PC-9 (cell line): ENCODE data around the gene EPHA7. TPM values are rescaled to one million over a fixed set of nuclear protein-coding genes. Genes with fewer than 3 reads are reported as not detected.

Source experiments
- BruUV-seq: library from RNA; stranded (reverse); fragments of 400-500 nt; replicated peaks from 2 replicates; lab custom pipeline; 2021; lab: Mats Ljungman, UMichigan
- CTCF ChIA-PET: fragments of 300-600 bp; sonication (Branson Sonifier 250); formaldehyde crosslinking; loops from one replicate; lab custom pipeline; 2022; ENCODE audit warnings: antibody characterized with exemption; lab: Charles Lee
- POLR2A ChIA-PET: fragments of 300-600 bp; sonication (Branson Sonifier 250); formaldehyde crosslinking; loops from one replicate; lab custom pipeline; 2022; ENCODE audit warnings: antibody characterized with exemption; ENCODE audit not compliant: unreplicated experiment; lab: Charles Lee
- DNase-seq, 2 experiments: peaks; one replicate each; pipeline versions ENCODE4 v3.0.0 to v3.0.0-alpha.2; 2015 to 2022; ENCODE audit warnings: mixed read lengths in 1 of 2
- H2AFZ ChIP-seq: fragments of 200-600 bp; sonication (generic); 2 replicates; pipeline ENCODE4 v1.8.1; 2017; ENCODE audit warnings: antibody characterized with exemption
- H3F3A ChIP-seq: fragments of 200-600 bp; sonication (generic); 2 replicates; pipeline ENCODE4 v1.8.1; 2017; ENCODE audit warnings: antibody characterized with exemption, mild to moderate bottlenecking, low read depth; ENCODE audit not compliant: insufficient read depth
- H3K27ac ChIP-seq: fragments of 200-600 bp; sonication (generic); 2 replicates; pipeline ENCODE4 v1.6.1; 2016; ENCODE audit warnings: mixed run types
- H3K27me3 ChIP-seq: fragments of 200-600 bp; sonication (generic); 2 replicates; pipeline ENCODE4 v1.6.1; 2016; ENCODE audit warnings: low read depth, mixed run types; ENCODE audit not compliant: insufficient read depth
- H3K36me3 ChIP-seq: fragments of 200-600 bp; sonication (generic); 2 replicates; pipeline ENCODE4 v1.6.1; 2016; ENCODE audit warnings: low read depth, mixed run types
- H3K4me1 ChIP-seq: fragments of 200-600 bp; sonication (generic); replicated peaks from 2 replicates; pipeline ENCODE4 v1.6.1; 2016; ENCODE audit warnings: mixed run types; ENCODE audit not compliant: insufficient read depth
- H3K4me2 ChIP-seq: fragments of 200-600 bp; sonication (generic); 2 replicates; pipeline ENCODE4 v1.6.1; 2017; ENCODE audit warnings: mixed run types
- H3K4me3 ChIP-seq: fragments of 200-600 bp; sonication (generic); 2 replicates; pipeline ENCODE4 v1.6.1; 2016; ENCODE audit warnings: mixed run types
- H3K79me2 ChIP-seq: fragments of 200-600 bp; sonication (generic); 2 replicates; pipeline ENCODE4 v1.6.1; 2017; ENCODE audit warnings: low read depth, mixed run types
- H3K9me2 ChIP-seq: fragments of 200-600 bp; sonication (generic); 2 replicates; pipeline ENCODE4 v1.8.1; 2017; ENCODE audit warnings: mild to moderate bottlenecking; ENCODE audit not compliant: insufficient read depth
- H3K9me3 ChIP-seq: fragments of 200-600 bp; sonication (generic); 2 replicates; pipeline ENCODE4 v1.8.1; 2016; ENCODE audit warnings: low read depth; ENCODE audit not compliant: insufficient read depth
- H4K20me1 ChIP-seq: fragments of 200-600 bp; sonication (generic); 2 replicates; pipeline ENCODE4 v1.8.1; 2017; ENCODE audit not compliant: insufficient read depth
- CTCF ChIP-seq: fragments of 200-600 bp; sonication (generic); conservative IDR thresholded peaks from 2 replicates; pipeline ENCODE4 v1.6.1; 2017; ENCODE audit warnings: mixed run types, antibody characterized with exemption, mild to moderate bottlenecking, moderate library complexity
- EZH2 ChIP-seq: fragments of 200-600 bp; sonication (generic); IDR thresholded peaks from 2 replicates; pipeline ENCODE4 v1.8.0; 2017; ENCODE audit warnings: antibody characterized with exemption, low read depth
- intact Hi-C: fragments of 100-400 bp; cut with micrococcal nuclease; formaldehyde crosslinking; loops from one replicate; pipeline ENCODE4 v1.10.0; 2022; ENCODE audit not compliant: unreplicated experiment
- total RNA-seq: library from RNA; stranded (reverse); gene quantifications from 2 replicates; pipeline ENCODE4 v1.2.3, GENCODE V29; 2021

EPHA7 gene
- total RNA-seq, 1 experiment from 2014 or later: 0.57 TPM

- no peak overlapping the region for H2AFZ ChIP-seq
- H3K9me3 ChIP-seq: no peaks in the 10 kb centered on the region
- H3K4me2 ChIP-seq: no peak overlapping the region
- no peak for DNase-seq
- CTCF ChIA-PET: no interaction called here
- TF ChIP-seq CTCF: no peak
- no peak for TF ChIP-seq EZH2
- no TSS peak for BruUV-seq
- no peak overlapping the region for H3K27ac ChIP-seq
- H3F3A ChIP-seq: no peaks in the 10 kb centered on the region
- H3K4me3 ChIP-seq: no peak overlapping the region
- H4K20me1 ChIP-seq: no peaks in the 10 kb centered on the region
- POLR2A ChIA-PET: no interaction called here
- no peaks in the 10 kb centered on the region for H3K36me3 ChIP-seq
- no peaks in the 10 kb centered on the region for H3K4me1 ChIP-seq
- H3K79me2 ChIP-seq: no peaks in the 10 kb centered on the region
- intact Hi-C loops: no loop called here
- no peaks in the 10 kb centered on the region for H3K27me3 ChIP-seq
- no peaks in the 10 kb centered on the region for H3K9me2 ChIP-seq
Observed at GRCh38 chr6:93325761-93326160, 93.6 kb downstream of the EPHA7 start.

- Histone ChIP-seq H2AFZ (no peak overlapping the region), H3K4me3 (no peak overlapping the region), H3K27ac (no peak overlapping the region), H3K9me3 (no peaks in the 10 kb centered on the region), H3K4me2 (no peak overlapping the region), H3K4me1 (no peaks in the 10 kb centered on the region), H3K36me3 (no peaks in the 10 kb centered on the region), H4K20me1 (no peaks in the 10 kb centered on the region), H3K9me2 (no peaks in the 10 kb centered on the region), H3F3A (no peaks in the 10 kb centered on the region), H3K79me2 (no peaks in the 10 kb centered on the region), H3K27me3 (no peaks in the 10 kb centered on the region)
- intact Hi-C loops: no loop called here
- no peak for TF ChIP-seq CTCF
- TF ChIP-seq EZH2: no peak
- no peak for DNase-seq
- ChIA-PET POLR2A (no interaction called here), CTCF (no interaction called here)
- no TSS peak for BruUV-seq
Observed at GRCh38 chr6:93323630-93324029, 95.7 kb downstream of the EPHA7 start.

GRCh38 chr6:93322651-93323050 is 96.7 kb downstream of the EPHA7 start:
- Histone ChIP-seq H3K9me2 (no peaks in the 10 kb centered on the region), H3K4me2 (no peak overlapping the region), H3K27me3 (no peaks in the 10 kb centered on the region), H3K4me1 (no peaks in the 10 kb centered on the region), H2AFZ (no peak overlapping the region), H3K4me3 (no peak overlapping the region), H3K36me3 (no peaks in the 10 kb centered on the region), H3K27ac (no peak overlapping the region), H3F3A (no peaks in the 10 kb centered on the region), H3K79me2 (no peaks in the 10 kb centered on the region), H4K20me1 (no peaks in the 10 kb centered on the region), H3K9me3 (no peaks in the 10 kb centered on the region)
- ChIA-PET POLR2A (no interaction called here), CTCF (no interaction called here)
- BruUV-seq: no TSS peak
- intact Hi-C loops: no loop called here
- no peak for DNase-seq
- TF ChIP-seq CTCF (no peak), EZH2 (no peak)
